ENCODE results near the gene MSANTD7. TPM values are rescaled to one million over a fixed set of nuclear protein-coding genes. Genes with fewer than 3 reads are reported as not detected.
A peak's percentile ranks its signal among the peaks of the same experiment; 100 is the strongest.

MSANTD7 gene
- total and polyA plus RNA-seq, 2 of the 13 experiments (the other 11 are each of a cell fraction or from before 2014, with no cell fraction given), result 3.7 to 16.7 TPM

- TF ChIP-seq ATF7-NPFF (CRISPR knock-in tag; IDR thresholded peaks at IDR 0.05; ENCODE audit: low read depth) (no peak), MBNL3 (CRISPR knock-in tag; conservative IDR thresholded peaks at IDR 0.05) (no peak), MLLT10 (CRISPR knock-in tag; IDR thresholded peaks at IDR 0.05) (no peak), RARG (CRISPR knock-in tag; IDR thresholded peaks at IDR 0.05; ENCODE audit: low read depth) (no peak), LBX2 (CRISPR knock-in tag; IDR thresholded peaks at IDR 0.05; ENCODE audit: borderline replicate concordance) (no peak), ZNF646 (CRISPR knock-in tag; IDR thresholded peaks at IDR 0.05) (no peak), PTBP1 (IDR thresholded peaks at IDR 0.05; ENCODE audit: low read depth, low read length, poor library complexity, severe bottlenecking) (no peak), REST (IDR thresholded peaks at IDR 0.05; ENCODE audit: borderline replicate concordance in 1 of 2, low read depth in 1 of 2, low read length in 2 of 2) (0 out of 4 replicates have a peak, but pooled peaks of 1 of the 2 experiments have one; percentile 1), EEA1 (CRISPR knock-in tag; IDR thresholded peaks at IDR 0.05; ENCODE audit: borderline replicate concordance) (no peak)
- TF ChIP-seq, protein P1, sequence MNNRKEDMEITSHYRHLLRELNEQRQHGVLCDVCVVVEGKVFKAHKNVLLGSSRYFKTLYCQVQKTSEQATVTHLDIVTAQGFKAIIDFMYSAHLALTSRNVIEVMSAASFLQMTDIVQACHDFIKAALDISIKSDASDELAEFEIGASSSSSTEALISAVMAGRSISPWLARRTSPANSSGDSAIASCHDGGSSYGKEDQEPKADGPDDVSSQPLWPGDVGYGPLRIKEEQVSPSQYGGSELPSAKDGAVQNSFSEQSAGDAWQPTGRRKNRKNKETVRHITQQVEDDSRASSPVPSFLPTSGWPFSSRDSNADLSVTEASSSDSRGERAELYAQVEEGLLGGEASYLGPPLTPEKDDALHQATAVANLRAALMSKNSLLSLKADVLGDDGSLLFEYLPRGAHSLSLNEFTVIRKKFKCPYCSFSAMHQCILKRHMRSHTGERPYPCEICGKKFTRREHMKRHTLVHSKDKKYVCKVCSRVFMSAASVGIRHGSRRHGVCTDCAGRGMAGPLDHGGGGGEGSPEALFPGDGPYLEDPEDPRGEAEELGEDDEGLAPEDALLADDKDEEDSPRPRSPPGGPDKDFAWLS (CRISPR knock-in tag; IDR thresholded peaks at IDR 0.05; ENCODE audit: borderline replicate concordance), result no peak
- TF ChIP-seq, protein P2, sequence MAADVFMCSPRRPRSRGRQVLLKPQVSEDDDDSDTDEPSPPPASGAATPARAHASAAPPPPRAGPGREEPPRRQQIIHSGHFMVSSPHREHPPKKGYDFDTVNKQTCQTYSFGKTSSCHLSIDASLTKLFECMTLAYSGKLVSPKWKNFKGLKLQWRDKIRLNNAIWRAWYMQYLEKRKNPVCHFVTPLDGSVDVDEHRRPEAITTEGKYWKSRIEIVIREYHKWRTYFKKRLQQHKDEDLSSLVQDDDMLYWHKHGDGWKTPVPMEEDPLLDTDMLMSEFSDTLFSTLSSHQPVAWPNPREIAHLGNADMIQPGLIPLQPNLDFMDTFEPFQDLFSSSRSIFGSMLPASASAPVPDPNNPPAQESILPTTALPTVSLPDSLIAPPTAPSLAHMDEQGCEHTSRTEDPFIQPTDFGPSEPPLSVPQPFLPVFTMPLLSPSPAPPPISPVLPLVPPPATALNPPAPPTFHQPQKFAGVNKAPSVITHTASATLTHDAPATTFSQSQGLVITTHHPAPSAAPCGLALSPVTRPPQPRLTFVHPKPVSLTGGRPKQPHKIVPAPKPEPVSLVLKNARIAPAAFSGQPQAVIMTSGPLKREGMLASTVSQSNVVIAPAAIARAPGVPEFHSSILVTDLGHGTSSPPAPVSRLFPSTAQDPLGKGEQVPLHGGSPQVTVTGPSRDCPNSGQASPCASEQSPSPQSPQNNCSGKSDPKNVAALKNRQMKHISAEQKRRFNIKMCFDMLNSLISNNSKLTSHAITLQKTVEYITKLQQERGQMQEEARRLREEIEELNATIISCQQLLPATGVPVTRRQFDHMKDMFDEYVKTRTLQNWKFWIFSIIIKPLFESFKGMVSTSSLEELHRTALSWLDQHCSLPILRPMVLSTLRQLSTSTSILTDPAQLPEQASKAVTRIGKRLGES (CRISPR knock-in tag; IDR thresholded peaks at IDR 0.05; ENCODE audit: borderline replicate concordance), result no peak
Observed at GRCh38 chr10:14838582-14839304, 637 bp downstream of the MSANTD7 start (continued).
